Lower leg skin (tissue), 4 donors: ENCODE results near the gene GABRG3. TPM values are rescaled to one million over a fixed set of nuclear protein-coding genes. Genes with fewer than 3 reads are reported as not detected.

ENCODE experiments used
- DNase-seq, 2 donors: peaks; one replicate each; pipeline ENCODE4 v3.0.0-alpha.2; 2019; ENCODE audit warnings: low spot score in 2 of 2
- H3K4me3 ChIP-seq: fragments of 200-600 bp; sonication (generic); 2 replicates; pipeline ENCODE4 v1.5.1; 2017; ENCODE audit warnings: mild to moderate bottlenecking, low read depth; ENCODE audit not compliant: poor library complexity, severe bottlenecking
- CTCF ChIP-seq, 3 donors: fragments of 450-650 bp; IDR thresholded peaks; one replicate each; pipeline ENCODE4 v1.5.1; 2016; ENCODE audit warnings: antibody characterized with exemption in 3 of 3, mild to moderate bottlenecking in 3 of 3, moderate library complexity in 2 of 3
- POLR2A ChIP-seq, 2 donors: fragments of 450-650 bp; IDR thresholded peaks; one replicate each; pipeline ENCODE4 v1.6.1; 2016 to 2017; ENCODE audit warnings: antibody characterized with exemption in 2 of 2, mild to moderate bottlenecking in 1 of 2, moderate library complexity in 1 of 2
- WGBS, 2 donors: methylation state at CpG; one replicate each; pipeline ENCODE4 v1.1.5; 2018; 5-methylcytosine and 5-hydroxymethylcytosine counted together
- intact Hi-C: fragments of 100-400 bp; cut with DNase I; formaldehyde crosslinking; loops from one replicate; pipeline ENCODE4 v1.15.0; 2023; ENCODE audit warnings: low total_unique reads
- total RNA-seq, 4 donors: library from RNA; depleted of rRNA; stranded (reverse); fragments of >200 nt; gene quantifications; one replicate each; pipeline ENCODE4 v1.1.0, GENCODE V29; 2016

The GABRG3 gene
- total RNA-seq, 4 donors from 2014 or later, result 0.12 to 0.49 (median 0.25) TPM

GRCh38 chr15:27086805-27087204, 115.8 kb downstream of the GABRG3 start:
- TF ChIP-seq POLR2A (IDR thresholded peaks at IDR 0.05) (no peak), CTCF (IDR thresholded peaks at IDR 0.05) (no peak)
- 74 to 75% methylated on average over 11 of the region's 11 CpGs for WGBS, 2 donors
- H3K4me3 ChIP-seq, result no peak overlapping the region
- no peak for DNase-seq
- intact Hi-C loops, result no loop called here

GRCh38 chr15:27087651-27088583, 116.9 kb downstream of the GABRG3 start:
- no peak overlapping the region for H3K4me3 ChIP-seq
- no peak for DNase-seq
- 95 to 96% methylated on average over 27 of the region's 27 CpGs for whole genome bisulfite sequencing, 2 donors
- TF ChIP-seq CTCF (IDR thresholded peaks at IDR 0.05) (no peak), POLR2A (IDR thresholded peaks at IDR 0.05) (no peak)
- intact Hi-C loops, result no loop called here

- DNase-seq, result no peak
- WGBS, 2 donors, result 92 to 95% methylated on average over 21 of the region's 21 CpGs
- intact Hi-C loops, result no loop called here
- H3K4me3 ChIP-seq, result no peak overlapping the region
- TF ChIP-seq POLR2A (IDR thresholded peaks at IDR 0.05) (no peak), CTCF (IDR thresholded peaks at IDR 0.05) (no peak)
These were observed 117.7 kb downstream of the GABRG3 start for GRCh38 chr15:27088584-27089232.

GRCh38 chr15:27089233-27089586, 118.2 kb downstream of the GABRG3 start:
- WGBS, 2 donors, result 94 to 95% methylated on average over 8 of the region's 8 CpGs
- TF ChIP-seq CTCF (IDR thresholded peaks at IDR 0.05) (no peak), POLR2A (IDR thresholded peaks at IDR 0.05) (no peak)
- no peak overlapping the region for H3K4me3 ChIP-seq
- DNase-seq, result no peak
- intact Hi-C loops, result no loop called here

- H3K4me3 ChIP-seq, result no peak overlapping the region
- intact Hi-C loops, result no loop called here
- 90 to 92% methylated on average over 5 of the region's 5 CpGs for WGBS, 2 donors
- no peak for TF ChIP-seq POLR2A (IDR thresholded peaks at IDR 0.05)
- no peak for TF ChIP-seq CTCF (IDR thresholded peaks at IDR 0.05)
- DNase-seq, result no peak
These were observed 118.7 kb downstream of the GABRG3 start for GRCh38 chr15:27089676-27090075.
